Naive B cell (primary cell): ENCODE measurements around the gene LPAR1. TPM values are rescaled to one million over a fixed set of nuclear protein-coding genes. Genes with fewer than 3 reads are reported as not detected.

Experiments used
- ATAC-seq, 2 donors: fragments of 150-1000 bp; cut with Tn5 transposase; 2 replicates each; pipeline ENCODE4 v1.10.0; 2021; ENCODE audit warnings: low read depth in 2 of 2, mild to moderate bottlenecking in 2 of 2, moderate library complexity in 2 of 2
- DNase-seq: peaks from one replicate; pipeline ENCODE4 v3.0.0; 2022
- H3K27ac Mint-ChIP-seq, 6 donors: one replicate each; pipeline ENCODE4 v1.8.0; 2020 to 2022; ENCODE audit warnings: mild to moderate bottlenecking in 6 of 6, mixed read lengths in 6 of 6, moderate library complexity in 5 of 6, inconsistent platforms in 2 of 6
- H3K27me3 Mint-ChIP-seq, 3 donors: one replicate each; pipeline ENCODE4 v1.8.0; 2021 to 2022; ENCODE audit warnings: mixed read lengths in 3 of 3, mild to moderate bottlenecking in 1 of 3
- H3K36me3 Mint-ChIP-seq, 2 donors: one replicate each; pipeline ENCODE4 v1.8.0; 2020 to 2022; ENCODE audit warnings: mixed read lengths in 2 of 2, inconsistent platforms in 1 of 2, mild to moderate bottlenecking in 1 of 2
- H3K4me1 Mint-ChIP-seq, 3 donors: one replicate each; pipeline ENCODE4 v1.8.0; 2020 to 2022; ENCODE audit warnings: mixed read lengths in 3 of 3, inconsistent platforms in 1 of 3, mild to moderate bottlenecking in 1 of 3, moderate library complexity in 1 of 3
- H3K4me3 Mint-ChIP-seq, 8 donors: one replicate each; pipeline ENCODE4 v1.8.0; 2020 to 2022; ENCODE audit warnings: mild to moderate bottlenecking in 8 of 8, mixed read lengths in 8 of 8, moderate library complexity in 8 of 8, inconsistent platforms in 2 of 8
- H3K9me3 Mint-ChIP-seq, 7 donors: one replicate each; pipeline ENCODE4 v1.8.0; 2020 to 2022; ENCODE audit warnings: mixed read lengths in 7 of 7, mild to moderate bottlenecking in 5 of 7, inconsistent platforms in 2 of 7, moderate library complexity in 1 of 7
- polyA plus RNA-seq, 6 donors: library from polyadenylated mRNA; unstranded; fragments of 300-500 nt; fragmentation: Illumina TruSeq; gene quantifications; one replicate each; pipeline ENCODE4 v1.2.3, GENCODE V29; 2021; ENCODE audit warnings: low read depth in 6 of 6

The LPAR1 gene
- polyA plus RNA-seq, 6 donors from 2014 or later, result not detected

DNA sequence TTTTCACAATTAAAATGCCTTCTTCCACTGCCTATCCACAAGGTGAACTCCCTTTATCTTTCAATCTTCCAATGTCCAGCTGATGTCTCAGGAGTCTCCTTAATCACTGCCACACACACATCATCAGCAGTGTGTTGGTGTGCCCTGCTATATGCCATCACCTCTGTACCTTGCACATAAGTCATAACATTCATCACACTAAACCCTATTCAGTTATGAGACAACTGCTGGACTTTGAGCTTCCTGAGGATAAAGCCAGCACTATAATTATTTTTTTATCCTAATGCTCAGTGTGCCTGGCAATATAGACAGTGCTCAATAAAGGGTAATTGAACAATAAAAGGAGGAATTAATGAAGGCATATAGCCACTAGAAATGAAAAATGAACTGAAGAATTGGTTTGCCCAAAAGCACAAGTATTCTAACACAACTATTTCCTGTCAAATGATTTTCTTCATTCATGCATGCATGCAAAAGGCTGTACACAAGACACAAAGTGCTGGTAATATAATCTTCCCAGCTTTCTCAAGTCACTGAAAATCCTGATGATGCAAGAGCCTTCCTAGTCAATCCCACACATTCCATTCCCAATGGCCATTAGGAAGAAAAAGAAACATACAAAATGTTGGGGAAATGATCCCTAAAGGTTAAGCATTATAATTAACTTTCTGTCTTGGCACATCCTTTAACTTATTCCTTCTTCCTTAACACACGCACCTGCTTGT lies 32.4 kb downstream of the LPAR1 start:
- Mint-ChIP-seq H3K27ac (no peak overlapping the region), H3K36me3 (no peaks in the 10 kb centered on the region), H3K4me3 (no peak overlapping the region), H3K27me3 (no peaks in the 10 kb centered on the region), H3K9me3 (peaks cover 0 to 5% (median 0%) of the 10 kb centered on the region in 7 donors), H3K4me1 (peaks cover 0 to 8% (median 0%) of the 10 kb centered on the region in 3 donors)
- DNase-seq (no peak), ATAC-seq (no peak)

DNA sequence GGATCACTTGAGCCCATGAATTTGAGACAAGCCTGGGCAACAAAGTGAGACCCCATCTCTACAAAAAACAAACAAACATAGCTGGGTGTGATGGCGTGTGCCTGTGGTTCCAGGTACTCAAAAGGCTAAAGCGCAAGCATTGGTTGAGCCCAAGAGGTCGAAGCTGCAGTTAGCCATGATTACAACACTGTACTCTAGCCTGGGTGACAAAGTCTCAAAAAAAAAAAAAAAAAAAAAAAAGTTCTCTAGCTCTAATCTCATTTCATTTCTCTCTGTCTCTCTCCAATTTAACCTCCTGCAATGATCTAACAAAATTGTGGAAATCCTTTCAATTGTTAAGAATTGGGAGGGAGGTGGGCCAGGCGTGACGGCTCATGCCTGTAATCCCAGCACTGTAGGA lies 33.3 kb downstream of the LPAR1 start:
- Mint-ChIP-seq H3K4me3 (peak overlapping the region in 1 of 8 donors; percentile 36), H3K4me1 (peaks cover 0 to 8% (median 0%) of the 10 kb centered on the region in 3 donors), H3K27ac (no peak overlapping the region), H3K9me3 (peaks cover 0 to 5% (median 0%) of the 10 kb centered on the region in 7 donors), H3K36me3 (no peaks in the 10 kb centered on the region), H3K27me3 (no peaks in the 10 kb centered on the region)
- ATAC-seq (no peak), DNase-seq (no peak)

DNA sequence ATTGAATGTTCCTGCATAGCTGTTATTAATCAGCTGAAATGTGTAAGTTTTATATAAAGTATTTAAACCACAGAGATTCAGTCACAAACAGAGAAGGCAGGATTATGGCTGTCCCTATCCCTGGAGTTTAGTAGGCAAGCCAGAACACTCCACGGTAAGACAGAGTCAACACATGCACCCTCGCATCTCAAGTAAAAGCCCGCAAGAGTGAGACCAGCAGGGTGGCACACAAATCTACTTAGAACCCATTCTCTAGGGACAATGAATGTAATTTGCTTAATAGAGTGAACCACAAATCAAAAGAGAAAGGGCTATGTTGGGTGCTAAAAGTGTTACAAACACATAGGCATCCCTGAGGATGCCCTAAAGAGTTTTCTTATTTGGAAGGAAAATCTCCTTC lies 35.1 kb downstream of the LPAR1 start:
- no peaks in the 10 kb centered on the region for H3K36me3 Mint-ChIP-seq
- DNase-seq (no peak), ATAC-seq (no peak)
- no peaks in the 10 kb centered on the region for H3K27me3 Mint-ChIP-seq
- H3K9me3 Mint-ChIP-seq, result peaks cover 0 to 5% (median 0%) of the 10 kb centered on the region in 7 donors
- peaks cover 0 to 8% (median 0%) of the 10 kb centered on the region in 3 donors for H3K4me1 Mint-ChIP-seq
- no peak overlapping the region for H3K4me3 Mint-ChIP-seq
- no peak overlapping the region for H3K27ac Mint-ChIP-seq

DNA sequence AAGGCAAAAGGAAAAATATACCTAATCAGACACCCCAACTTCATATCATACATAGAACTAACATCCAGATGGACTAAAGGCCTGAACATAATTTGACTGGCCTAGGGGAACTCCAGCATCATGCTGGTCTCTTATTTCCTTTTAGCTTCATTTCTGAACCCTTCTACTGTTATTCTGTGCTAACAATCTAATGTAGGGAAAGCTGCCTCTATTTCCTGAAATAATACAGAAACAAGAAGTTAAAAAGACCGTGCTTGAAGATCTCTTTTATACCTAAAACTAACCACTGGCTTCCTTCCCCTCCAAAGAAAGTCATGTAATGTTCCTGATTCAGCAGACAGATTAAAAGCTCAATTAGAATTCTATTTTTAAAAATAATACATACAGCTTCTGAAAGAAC lies 36.7 kb downstream of the LPAR1 start:
- Mint-ChIP-seq H3K27ac (no peak overlapping the region), H3K27me3 (no peaks in the 10 kb centered on the region), H3K4me1 (peaks cover 0 to 8% (median 0%) of the 10 kb centered on the region in 3 donors), H3K9me3 (peaks cover 0 to 5% (median 0%) of the 10 kb centered on the region in 7 donors), H3K4me3 (no peak overlapping the region), H3K36me3 (no peaks in the 10 kb centered on the region)
- ATAC-seq (no peak), DNase-seq (no peak)

DNA sequence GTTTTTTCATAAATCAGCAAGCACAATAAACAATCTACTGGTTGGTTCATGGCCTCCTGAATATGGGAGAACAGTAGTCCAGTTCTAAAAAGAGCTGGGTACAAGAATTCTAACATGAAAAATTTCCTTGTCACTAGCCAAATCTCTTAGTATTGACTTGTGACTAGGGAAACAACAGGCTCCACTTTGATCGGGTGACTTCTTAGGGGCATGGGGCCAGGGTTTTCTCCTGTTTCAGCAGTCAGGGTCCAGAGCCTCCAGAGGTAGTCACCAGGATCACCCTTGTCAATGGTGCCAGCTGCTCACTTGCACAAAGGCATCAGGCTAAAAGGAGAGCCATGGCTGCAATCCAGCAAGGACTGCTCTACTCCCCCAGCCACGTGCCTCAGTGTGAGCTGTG lies 38.1 kb downstream of the LPAR1 start:
- Mint-ChIP-seq H3K4me1 (peaks cover 0 to 15% (median under 1%) of the 10 kb centered on the region in 3 donors), H3K27me3 (peaks cover 0 to 5% (median 0%) of the 10 kb centered on the region in 3 donors), H3K27ac (no peak overlapping the region), H3K9me3 (peaks cover 0 to 5% (median 0%) of the 10 kb centered on the region in 7 donors), H3K4me3 (no peak overlapping the region), H3K36me3 (no peaks in the 10 kb centered on the region)
- no peak for ATAC-seq
- DNase-seq, result no peak

DNA sequence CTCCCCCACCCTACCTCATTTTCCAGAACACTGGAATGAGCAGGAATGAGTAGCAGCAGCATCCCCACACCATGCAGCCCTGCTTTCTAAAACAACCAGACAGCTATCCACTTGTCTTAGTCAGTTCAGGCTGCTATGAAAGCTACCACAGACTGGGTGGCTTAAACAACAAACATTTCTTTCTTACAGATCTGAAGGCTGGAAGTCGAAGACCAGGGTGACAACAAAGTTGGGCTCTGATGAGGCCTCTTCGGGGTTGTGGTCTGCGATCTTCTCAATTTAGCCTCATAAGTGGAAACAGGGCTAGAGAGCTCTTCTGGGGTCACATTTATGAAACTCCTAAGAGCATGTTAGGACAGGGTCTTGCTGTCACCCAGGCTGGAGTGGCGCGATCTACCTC lies 38.9 kb downstream of the LPAR1 start:
- H3K36me3 Mint-ChIP-seq, result no peaks in the 10 kb centered on the region
- H3K27ac Mint-ChIP-seq, result no peak overlapping the region
- peaks cover 0 to 5% (median 0%) of the 10 kb centered on the region in 3 donors for H3K27me3 Mint-ChIP-seq
- no peak for DNase-seq
- ATAC-seq, result no peak
- H3K4me1 Mint-ChIP-seq, result peaks cover 4 to 21% (median 6%) of the 10 kb centered on the region in 3 donors
- H3K9me3 Mint-ChIP-seq, result peaks cover 0 to 2% (median 0%) of the 10 kb centered on the region in 7 donors
- H3K4me3 Mint-ChIP-seq, result no peak overlapping the region

DNA sequence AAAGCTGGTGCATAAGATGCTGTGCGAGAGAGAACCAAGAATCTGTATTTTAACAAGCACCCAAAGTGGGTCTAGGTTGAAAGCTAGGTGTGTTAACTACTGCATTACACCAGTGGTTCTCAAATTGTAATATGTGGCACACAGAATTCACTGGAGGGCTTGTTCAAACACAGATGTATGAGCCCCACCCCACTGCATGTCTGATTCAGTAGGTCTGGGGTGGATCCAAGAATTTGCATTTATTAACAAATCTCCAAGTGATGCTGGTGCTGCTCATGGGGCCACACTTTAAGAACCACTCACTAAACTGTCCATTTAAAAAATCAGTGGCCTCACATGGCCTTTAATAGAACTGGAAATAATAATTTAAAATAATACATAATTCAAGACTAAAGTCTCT lies 40.4 kb downstream of the LPAR1 start:
- peaks cover 0 to 2% (median 0%) of the 10 kb centered on the region in 7 donors for H3K9me3 Mint-ChIP-seq
- DNase-seq, result no peak
- H3K4me3 Mint-ChIP-seq, result no peak overlapping the region
- ATAC-seq, result no peak
- peaks cover 6 to 25% (median 8%) of the 10 kb centered on the region in 3 donors for H3K4me1 Mint-ChIP-seq
- no peaks in the 10 kb centered on the region for H3K36me3 Mint-ChIP-seq
- no peak overlapping the region for H3K27ac Mint-ChIP-seq
- peaks cover 0 to 5% (median 0%) of the 10 kb centered on the region in 3 donors for H3K27me3 Mint-ChIP-seq

DNA sequence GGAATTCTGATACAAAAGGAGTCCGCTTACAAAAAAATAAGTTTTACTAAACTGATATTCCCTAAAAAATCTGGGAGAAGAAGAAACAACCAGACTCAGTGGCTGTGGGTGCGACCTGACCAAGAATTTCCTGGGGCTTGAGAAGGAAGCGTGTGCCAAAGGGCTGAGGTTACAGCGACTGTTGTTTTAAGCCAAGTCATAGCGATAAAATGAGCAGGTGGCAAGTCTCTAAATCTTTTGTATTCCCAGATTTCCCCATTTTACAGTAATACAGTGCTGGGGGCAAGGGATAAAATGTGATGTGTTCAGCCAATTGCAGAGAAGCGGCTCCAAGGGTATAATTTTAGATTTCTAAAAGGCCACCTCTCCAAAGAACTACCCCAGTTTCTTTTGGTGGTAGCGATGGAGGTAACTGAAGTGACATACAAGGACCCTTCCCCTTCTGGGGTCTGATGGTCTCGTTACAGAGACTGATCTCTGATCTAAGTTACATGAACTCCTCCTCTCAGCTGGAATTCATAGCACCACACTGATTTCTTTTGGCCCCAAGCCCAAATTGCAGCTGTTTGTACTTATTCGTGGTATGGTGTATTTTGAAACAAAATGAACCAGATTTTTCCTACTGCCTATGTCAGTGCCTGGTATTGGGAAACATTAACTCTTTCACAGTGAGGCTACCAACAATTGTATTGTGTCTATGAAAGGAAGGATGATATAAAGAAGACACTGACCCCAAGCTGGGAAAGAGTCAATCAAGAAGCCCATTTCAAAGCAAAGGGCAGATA lies 41.6 kb downstream of the LPAR1 start:
- ATAC-seq, result no peak
- H3K4me1 Mint-ChIP-seq, result peaks cover 6 to 25% (median 8%) of the 10 kb centered on the region in 3 donors
- DNase-seq, result no peak
- H3K27me3 Mint-ChIP-seq, result peaks cover 0 to 5% (median 0%) of the 10 kb centered on the region in 3 donors
- no peaks in the 10 kb centered on the region for H3K36me3 Mint-ChIP-seq
- H3K4me3 Mint-ChIP-seq, result no peak overlapping the region
- peaks cover 0 to 2% (median 0%) of the 10 kb centered on the region in 7 donors for H3K9me3 Mint-ChIP-seq
- no peak overlapping the region for H3K27ac Mint-ChIP-seq

DNA sequence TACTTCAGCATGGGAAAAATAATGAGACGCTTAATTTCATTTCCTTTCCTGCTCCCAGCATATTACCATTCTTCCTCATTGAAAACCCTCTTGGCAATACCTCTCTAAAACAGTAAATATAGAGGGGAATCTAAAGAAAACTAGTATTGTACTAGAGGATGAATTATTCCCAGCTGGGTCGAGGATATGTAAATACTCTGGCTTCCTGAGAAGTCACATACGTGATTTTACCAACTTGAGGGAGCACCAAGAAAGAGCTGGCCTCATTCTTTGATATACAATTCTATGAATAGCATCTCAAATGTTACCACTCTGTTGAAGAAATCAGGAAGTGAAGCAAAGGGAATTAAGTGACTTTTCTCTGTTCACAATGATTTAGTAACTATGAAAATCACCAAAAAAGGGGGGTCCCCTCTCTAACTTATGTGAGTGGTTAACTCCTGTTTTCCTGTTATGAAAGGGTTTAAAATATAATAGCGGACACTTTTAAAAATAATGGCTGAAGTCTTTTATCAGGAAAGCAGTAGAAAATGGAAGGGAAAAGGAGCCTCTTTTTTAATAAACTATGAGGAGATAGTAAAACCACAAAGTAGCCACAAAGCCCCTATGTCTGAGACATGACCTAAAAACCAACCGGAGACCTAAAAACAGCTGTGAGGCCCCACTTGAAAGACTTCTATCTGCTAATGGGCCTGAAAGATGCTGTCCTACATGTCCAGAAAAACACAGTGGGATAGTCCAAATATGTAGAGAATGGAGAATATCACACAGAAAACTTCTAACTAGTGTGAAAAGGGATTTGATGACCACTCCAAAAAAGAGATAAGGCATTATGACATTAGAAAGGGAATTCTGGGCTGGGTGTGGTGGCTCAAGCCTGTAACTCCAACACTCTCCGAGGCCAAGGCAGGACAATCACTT lies 42.6 kb downstream of the LPAR1 start:
- ATAC-seq (no peak), DNase-seq (no peak)
- Mint-ChIP-seq H3K4me3 (peak overlapping the region in 2 of 8 donors; percentile 26 to 29), H3K4me1 (peaks cover 6 to 17% (median 8%) of the 10 kb centered on the region in 3 donors), H3K36me3 (no peaks in the 10 kb centered on the region), H3K27ac (no peak overlapping the region), H3K9me3 (peaks cover 0 to 2% (median 0%) of the 10 kb centered on the region in 7 donors), H3K27me3 (peaks cover 0 to 5% (median 0%) of the 10 kb centered on the region in 3 donors)

DNA sequence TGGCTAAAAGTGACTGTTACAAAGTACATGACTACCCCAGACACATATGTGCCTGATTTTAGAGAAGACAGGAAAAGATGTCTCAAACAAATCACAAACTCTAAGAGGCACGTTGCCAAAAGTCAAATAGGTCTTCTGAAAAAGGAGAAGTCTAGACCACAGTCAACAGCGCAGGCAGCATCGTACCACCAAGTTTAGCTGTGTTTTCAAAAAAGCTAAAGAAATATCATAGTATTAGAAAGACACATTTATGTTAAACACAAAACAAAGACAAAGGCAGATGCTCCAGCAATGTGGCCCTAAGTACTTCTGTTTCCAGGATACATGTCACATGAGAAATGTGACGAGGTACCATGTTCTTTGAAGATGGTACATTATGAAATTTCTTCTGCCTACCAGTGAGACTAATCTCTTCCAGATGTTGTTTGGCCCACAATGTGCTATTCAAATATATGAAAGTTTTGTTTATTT lies 43.5 kb downstream of the LPAR1 start:
- DNase-seq (no peak), ATAC-seq (no peak)
- peaks cover 6 to 17% (median 8%) of the 10 kb centered on the region in 3 donors for H3K4me1 Mint-ChIP-seq
- peaks cover 0 to 5% (median 0%) of the 10 kb centered on the region in 3 donors for H3K27me3 Mint-ChIP-seq
- no peaks in the 10 kb centered on the region for H3K36me3 Mint-ChIP-seq
- peak overlapping the region in 1 of 8 donors; percentile 29 for H3K4me3 Mint-ChIP-seq
- peaks cover 0 to 5% (median 0%) of the 10 kb centered on the region in 7 donors for H3K9me3 Mint-ChIP-seq
- peak overlapping the region in 2 of 6 donors; percentile 37 to 50 for H3K27ac Mint-ChIP-seq

DNA sequence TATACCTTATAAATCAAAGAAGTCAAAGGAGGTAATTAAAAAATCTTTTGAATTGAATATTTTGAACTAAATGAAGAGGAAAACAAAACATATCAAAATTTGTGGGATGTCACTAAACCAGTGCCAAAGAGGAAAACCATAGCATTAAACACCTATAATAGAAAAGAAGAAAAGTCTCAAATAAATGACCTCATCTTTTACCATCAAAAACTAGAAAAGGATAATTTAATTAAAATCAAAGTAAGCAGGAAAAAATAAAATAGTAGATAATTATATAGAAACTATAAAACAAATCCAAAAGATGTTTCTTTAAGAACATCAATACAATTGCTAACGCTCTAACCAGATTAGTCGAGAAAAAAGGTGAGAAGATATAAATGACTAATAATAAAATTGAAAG lies 47.8 kb downstream of the LPAR1 start:
- H3K9me3 Mint-ChIP-seq, result peaks cover 0 to 18% (median 5%) of the 10 kb centered on the region in 7 donors
- no peak overlapping the region for H3K4me3 Mint-ChIP-seq
- no peak for DNase-seq
- no peak for ATAC-seq
- H3K27me3 Mint-ChIP-seq, result peaks cover 0 to under 1% (median 0%) of the 10 kb centered on the region in 3 donors
- H3K36me3 Mint-ChIP-seq, result no peaks in the 10 kb centered on the region
- H3K4me1 Mint-ChIP-seq, result peaks cover 6 to 13% (median 8%) of the 10 kb centered on the region in 3 donors
- no peak overlapping the region for H3K27ac Mint-ChIP-seq

DNA sequence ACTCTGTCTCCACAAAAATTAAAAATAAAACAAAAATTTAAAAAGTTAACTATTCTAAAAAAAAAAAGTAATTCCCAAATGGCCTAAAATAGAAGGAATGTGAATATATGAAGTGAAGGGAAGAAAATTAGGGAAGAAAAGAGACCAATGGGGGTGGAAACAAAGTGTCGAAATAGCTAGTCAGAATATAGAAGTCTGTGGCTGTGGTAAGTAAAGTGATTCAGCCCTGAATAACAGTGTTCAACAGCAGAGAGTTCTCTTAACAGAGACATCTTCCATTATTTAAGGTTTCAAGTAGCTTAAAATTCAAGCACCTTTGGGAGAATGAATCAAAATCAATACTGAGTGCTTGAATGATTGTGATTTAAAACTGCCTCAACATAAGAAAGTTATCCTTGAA lies 51.7 kb downstream of the LPAR1 start:
- ATAC-seq (no peak), DNase-seq (no peak)
- no peak overlapping the region for H3K27ac Mint-ChIP-seq
- no peaks in the 10 kb centered on the region for H3K36me3 Mint-ChIP-seq
- H3K4me3 Mint-ChIP-seq, result no peak overlapping the region
- H3K27me3 Mint-ChIP-seq, result no peaks in the 10 kb centered on the region
- H3K4me1 Mint-ChIP-seq, result no peaks in the 10 kb centered on the region
- peaks cover 0 to 18% (median 5%) of the 10 kb centered on the region in 7 donors for H3K9me3 Mint-ChIP-seq
